ENCODE data around the gene SLC48A1.

DNA sequence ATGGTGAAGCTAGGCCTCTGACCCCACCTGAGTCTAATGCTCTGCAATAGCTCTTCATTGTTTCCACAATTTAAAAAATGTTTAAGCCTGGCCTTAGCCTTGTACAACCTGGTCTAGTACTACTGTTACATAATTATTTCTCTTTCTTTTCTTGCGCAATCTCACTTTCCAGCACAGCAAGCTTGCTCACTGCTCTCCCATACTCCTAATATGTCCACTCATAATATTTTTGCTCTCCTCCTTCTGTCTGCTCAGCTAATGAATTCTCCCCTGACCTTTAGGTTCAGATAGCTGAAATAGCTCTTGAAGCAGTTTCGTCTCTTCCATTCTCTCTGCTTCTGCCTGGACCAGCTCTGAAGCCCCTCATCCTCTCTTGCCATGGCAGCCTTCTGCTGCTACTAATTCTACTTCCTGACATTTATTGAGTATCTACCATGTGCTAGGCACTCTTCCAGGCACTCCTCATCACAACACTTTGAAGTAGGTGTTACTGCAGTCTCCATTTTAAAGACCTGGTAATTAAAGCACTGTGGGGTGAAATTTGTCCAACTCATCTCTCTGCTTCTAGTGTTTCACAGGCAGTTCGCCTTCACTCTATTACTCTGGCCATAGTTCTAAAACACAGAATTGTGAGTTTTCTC lies 2.8 kb upstream of the SLC48A1 start:
- TF ChIP-seq RAD21 (IDR thresholded peaks at IDR 0.05; ENCODE audit: low read length) (no peak), POLR2AphosphoS5 (IDR thresholded peaks at IDR 0.05; ENCODE audit: low read depth, low read length) (no peak), SIN3A (IDR thresholded peaks at IDR 0.05; ENCODE audit: borderline replicate concordance, low read depth, low read length) (no peak), RCOR1 (IDR thresholded peaks at IDR 0.05; ENCODE audit: low read length) (no peak), RFX5 (IDR thresholded peaks at IDR 0.05; ENCODE audit: low read length) (no peak)
- TF ChIP-seq, protein P1, sequence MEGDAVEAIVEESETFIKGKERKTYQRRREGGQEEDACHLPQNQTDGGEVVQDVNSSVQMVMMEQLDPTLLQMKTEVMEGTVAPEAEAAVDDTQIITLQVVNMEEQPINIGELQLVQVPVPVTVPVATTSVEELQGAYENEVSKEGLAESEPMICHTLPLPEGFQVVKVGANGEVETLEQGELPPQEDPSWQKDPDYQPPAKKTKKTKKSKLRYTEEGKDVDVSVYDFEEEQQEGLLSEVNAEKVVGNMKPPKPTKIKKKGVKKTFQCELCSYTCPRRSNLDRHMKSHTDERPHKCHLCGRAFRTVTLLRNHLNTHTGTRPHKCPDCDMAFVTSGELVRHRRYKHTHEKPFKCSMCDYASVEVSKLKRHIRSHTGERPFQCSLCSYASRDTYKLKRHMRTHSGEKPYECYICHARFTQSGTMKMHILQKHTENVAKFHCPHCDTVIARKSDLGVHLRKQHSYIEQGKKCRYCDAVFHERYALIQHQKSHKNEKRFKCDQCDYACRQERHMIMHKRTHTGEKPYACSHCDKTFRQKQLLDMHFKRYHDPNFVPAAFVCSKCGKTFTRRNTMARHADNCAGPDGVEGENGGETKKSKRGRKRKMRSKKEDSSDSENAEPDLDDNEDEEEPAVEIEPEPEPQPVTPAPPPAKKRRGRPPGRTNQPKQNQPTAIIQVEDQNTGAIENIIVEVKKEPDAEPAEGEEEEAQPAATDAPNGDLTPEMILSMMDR (IDR thresholded peaks at IDR 0.05): no peak

Measured in SK-N-SH (cell line).